Prostate gland (tissue), 2 donors: Measurements from ENCODE around the gene NISCH. TPM values are rescaled to one million over a fixed set of nuclear protein-coding genes. Genes with fewer than 3 reads are reported as not detected.

ENCODE experiments used
- DNase-seq: peaks from one replicate; pipeline ENCODE4 v3.0.0-alpha.2; 2019; ENCODE audit warnings: low spot score
- H3K27ac ChIP-seq, 2 donors: fragments of 200-600 bp; sonication (generic); 2 replicates each; pipeline ENCODE4 v1.5.1; 2017 to 2019
- H3K27me3 ChIP-seq: fragments of 200-600 bp; sonication (generic); replicated peaks from 2 replicates; pipeline ENCODE4 v1.5.1; 2019; ENCODE audit not compliant: insufficient read depth
- H3K36me3 ChIP-seq, 2 donors: fragments of 200-600 bp; sonication (generic); 1 replicate in 1 of 2; 2 replicates in 1 of 2; pipeline versions ENCODE4 v1.5.1 to v1.8.1; 2017 to 2019
- H3K4me1 ChIP-seq: fragments of 200-600 bp; sonication (generic); replicated peaks from 2 replicates; pipeline ENCODE4 v1.5.1; 2019
- H3K4me3 ChIP-seq, 2 donors: fragments of 200-600 bp; sonication (generic); 2 replicates each; pipeline ENCODE4 v1.5.1; 2017 to 2019
- H3K9me3 ChIP-seq: fragments of 200-600 bp; sonication (generic); 2 replicates; pipeline ENCODE4 v1.5.1; 2017
- POLR2A ChIP-seq: fragments of 450-650 bp; IDR thresholded peaks from one replicate; pipeline ENCODE4 v1.6.1; 2016; ENCODE audit warnings: antibody characterized with exemption, mild to moderate bottlenecking
- POLR2AphosphoS5 ChIP-seq: sonication (generic); formaldehyde crosslinking; IDR thresholded peaks from one replicate; pipeline ENCODE4 v1.6.1; 2017; ENCODE audit warnings: antibody characterized with exemption
- WGBS: methylation state at CpG from one replicate; pipeline ENCODE4 v1.1.5; 2018; 5-methylcytosine and 5-hydroxymethylcytosine counted together
- intact Hi-C: fragments of 100-400 bp; cut with DNase I; formaldehyde crosslinking; loops from one replicate; pipeline ENCODE4 v1.14.2; 2022
- total RNA-seq, 2 donors: library from RNA; depleted of rRNA; stranded (reverse); fragments of >200 nt; gene quantifications; one replicate each; pipeline ENCODE4 v1.1.0, GENCODE V29; 2016
- TF ChIP-seq, protein P1 (sequence below), 4 experiments: fragments of 200-600 bp in 2 of 4; fragments of 450-650 bp in 2 of 4; sonication (generic) in 2 of 4; IDR thresholded peaks; 1 replicate in 3 of 4; 2 replicates in 1 of 4; pipeline ENCODE4 v1.5.1; 2016 to 2019; ENCODE audit warnings: antibody characterized with exemption in 4 of 4, mild to moderate bottlenecking in 2 of 4, moderate library complexity in 2 of 4

Gene NISCH
- total RNA-seq, 2 donors from 2014 or later: 107 to 277 TPM

DNA sequence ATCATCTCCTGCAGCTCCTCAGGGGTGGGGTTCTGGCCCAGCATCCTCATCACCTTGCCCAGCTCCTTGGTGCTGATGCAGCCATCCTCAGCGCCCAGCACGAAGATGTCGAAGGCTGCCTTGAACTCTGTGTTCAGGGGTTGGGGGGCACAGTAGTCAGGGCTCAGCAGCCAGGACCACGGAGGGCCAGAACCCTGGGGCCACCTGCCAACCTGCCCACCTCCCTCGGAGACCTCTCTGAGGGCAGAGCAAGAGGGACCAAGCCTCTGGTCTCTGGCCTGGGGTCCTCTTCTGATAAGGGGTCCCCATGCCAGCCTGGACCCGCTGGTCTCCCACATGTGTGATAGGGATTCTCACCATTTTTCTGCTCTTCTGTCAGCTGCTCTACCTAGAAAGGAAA is 3.3 kb upstream of the NISCH start:
- no peak for DNase-seq

DNA sequence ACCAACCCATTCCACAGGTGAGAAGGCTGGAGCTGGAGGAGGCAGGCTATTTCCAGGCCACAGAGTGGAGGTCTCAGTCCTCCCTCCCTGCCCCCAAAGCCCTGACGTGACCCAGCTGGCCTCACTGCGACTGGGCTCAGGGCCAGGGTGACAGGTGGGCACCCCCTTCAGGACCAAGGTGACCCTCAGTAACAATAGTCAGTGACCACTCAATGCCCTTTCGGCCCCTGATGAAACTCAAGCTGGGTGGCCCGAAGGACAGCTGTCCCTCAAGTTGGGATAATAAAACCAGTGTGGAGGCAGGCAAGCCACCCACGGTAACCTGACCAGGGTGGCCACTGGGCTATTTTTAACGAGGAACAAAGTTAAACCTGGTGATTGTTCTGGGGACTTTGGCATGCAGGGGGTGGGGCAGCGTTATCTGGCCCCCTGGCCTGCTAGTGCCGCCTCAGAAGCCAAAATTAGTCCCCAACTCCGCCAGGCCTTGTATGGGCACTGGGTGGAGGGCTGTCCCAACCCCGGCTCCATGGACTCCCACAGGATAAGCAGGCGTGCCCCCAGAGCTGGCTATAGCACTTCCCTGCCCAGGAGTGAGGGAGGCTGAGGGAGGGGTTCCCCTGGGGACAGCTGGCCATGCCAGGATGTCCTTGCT is 2.7 kb upstream of the NISCH start:
- no peaks in the 10 kb centered on the region for H3K36me3 ChIP-seq
- peak overlapping the region in 1 of 2 donors; percentile 5 for H3K27ac ChIP-seq
- 70% methylated on average over 11 of the region's 11 CpGs for WGBS
- no peaks in the 10 kb centered on the region for H3K4me1 ChIP-seq
- H3K9me3 ChIP-seq: no peaks in the 10 kb centered on the region
- DNase-seq: no peak
- H3K4me3 ChIP-seq: no peak overlapping the region
- intact Hi-C loops: no loop called here
- TF ChIP-seq POLR2A (no peak), POLR2AphosphoS5 (no peak)
- TF ChIP-seq, protein P1, sequence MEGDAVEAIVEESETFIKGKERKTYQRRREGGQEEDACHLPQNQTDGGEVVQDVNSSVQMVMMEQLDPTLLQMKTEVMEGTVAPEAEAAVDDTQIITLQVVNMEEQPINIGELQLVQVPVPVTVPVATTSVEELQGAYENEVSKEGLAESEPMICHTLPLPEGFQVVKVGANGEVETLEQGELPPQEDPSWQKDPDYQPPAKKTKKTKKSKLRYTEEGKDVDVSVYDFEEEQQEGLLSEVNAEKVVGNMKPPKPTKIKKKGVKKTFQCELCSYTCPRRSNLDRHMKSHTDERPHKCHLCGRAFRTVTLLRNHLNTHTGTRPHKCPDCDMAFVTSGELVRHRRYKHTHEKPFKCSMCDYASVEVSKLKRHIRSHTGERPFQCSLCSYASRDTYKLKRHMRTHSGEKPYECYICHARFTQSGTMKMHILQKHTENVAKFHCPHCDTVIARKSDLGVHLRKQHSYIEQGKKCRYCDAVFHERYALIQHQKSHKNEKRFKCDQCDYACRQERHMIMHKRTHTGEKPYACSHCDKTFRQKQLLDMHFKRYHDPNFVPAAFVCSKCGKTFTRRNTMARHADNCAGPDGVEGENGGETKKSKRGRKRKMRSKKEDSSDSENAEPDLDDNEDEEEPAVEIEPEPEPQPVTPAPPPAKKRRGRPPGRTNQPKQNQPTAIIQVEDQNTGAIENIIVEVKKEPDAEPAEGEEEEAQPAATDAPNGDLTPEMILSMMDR (IDR thresholded peaks at IDR 0.05): no peak
- no peaks in the 10 kb centered on the region for H3K27me3 ChIP-seq

More for the DNA sequence above, 3.3 kb upstream of the NISCH start:
- Histone ChIP-seq H3K4me3 (no peak overlapping the region), H3K9me3 (no peaks in the 10 kb centered on the region), H3K36me3 (no peaks in the 10 kb centered on the region), H3K27ac (no peak overlapping the region), H3K27me3 (no peaks in the 10 kb centered on the region), H3K4me1 (no peaks in the 10 kb centered on the region)
- intact Hi-C loops: no loop called here
- WGBS: 95% methylated on average over 6 of the region's 6 CpGs
- no peak for TF ChIP-seq POLR2A
- TF ChIP-seq POLR2AphosphoS5: no peak
- TF ChIP-seq, protein P1 (IDR thresholded peaks at IDR 0.05): no peak

DNA sequence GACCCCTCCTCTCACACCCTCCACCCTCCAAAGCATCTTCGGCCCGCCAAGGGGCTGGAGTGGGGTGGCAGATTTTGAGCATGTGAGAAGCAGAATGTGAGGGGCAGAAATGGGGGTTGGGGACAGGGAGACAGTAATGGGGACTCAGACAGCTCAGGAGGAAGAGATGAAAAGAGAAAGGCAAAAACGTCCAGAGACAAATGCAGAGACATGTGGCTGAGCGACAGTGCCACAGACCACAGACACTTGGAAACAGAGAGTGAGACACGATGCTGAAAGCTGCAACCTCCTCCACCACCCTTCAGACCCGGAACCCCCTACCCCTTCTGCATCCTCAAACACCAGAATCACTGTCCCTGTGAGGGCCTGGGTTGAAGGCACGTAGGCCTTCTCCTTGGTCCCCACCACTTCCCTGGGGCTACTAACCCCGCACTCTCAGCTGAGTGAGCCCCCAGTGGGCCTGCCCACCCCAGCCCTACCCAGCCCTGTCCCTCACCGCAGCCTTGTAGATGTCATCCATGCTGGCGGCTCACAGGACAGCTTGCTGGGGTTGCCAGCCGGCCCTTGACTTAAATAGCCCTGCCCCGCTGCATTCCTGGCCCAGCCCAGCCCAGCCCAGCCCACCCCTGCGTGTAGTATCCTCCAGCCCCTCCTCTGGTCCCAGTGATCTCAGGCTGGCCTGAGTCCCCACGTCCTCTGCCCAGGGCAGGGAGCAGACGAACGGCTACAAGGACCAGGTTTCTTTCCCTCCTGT is 1.7 kb upstream of the NISCH start, which contains the start of gene TNNC1:
Gene TNNC1, minus strand, starts transcription at position 546 of the 754 bp plus-strand sequence. Its CDS starts 26 bp downstream, at position 520.
- WGBS: 75% methylated on average over 16 of the region's 16 CpGs
- H3K9me3 ChIP-seq: no peaks in the 10 kb centered on the region
- no peak for TF ChIP-seq POLR2AphosphoS5
- TF ChIP-seq, protein P1 (IDR thresholded peaks at IDR 0.05): no peak
- TF ChIP-seq POLR2A: no peak
- peak within 1 kb of the TSS; percentile 94 to 96 for H3K27ac ChIP-seq
- peaks cover 0 to 2% of the 10 kb centered on the region in 2 donors for H3K36me3 ChIP-seq
- no peak for DNase-seq
- intact Hi-C loops: no loop called here
- no peaks in the 10 kb centered on the region for H3K4me1 ChIP-seq
- peak within 1 kb of the TSS in 1 of 2 donors; percentile 95 for H3K4me3 ChIP-seq
- H3K27me3 ChIP-seq: no peaks in the 10 kb centered on the region

DNA sequence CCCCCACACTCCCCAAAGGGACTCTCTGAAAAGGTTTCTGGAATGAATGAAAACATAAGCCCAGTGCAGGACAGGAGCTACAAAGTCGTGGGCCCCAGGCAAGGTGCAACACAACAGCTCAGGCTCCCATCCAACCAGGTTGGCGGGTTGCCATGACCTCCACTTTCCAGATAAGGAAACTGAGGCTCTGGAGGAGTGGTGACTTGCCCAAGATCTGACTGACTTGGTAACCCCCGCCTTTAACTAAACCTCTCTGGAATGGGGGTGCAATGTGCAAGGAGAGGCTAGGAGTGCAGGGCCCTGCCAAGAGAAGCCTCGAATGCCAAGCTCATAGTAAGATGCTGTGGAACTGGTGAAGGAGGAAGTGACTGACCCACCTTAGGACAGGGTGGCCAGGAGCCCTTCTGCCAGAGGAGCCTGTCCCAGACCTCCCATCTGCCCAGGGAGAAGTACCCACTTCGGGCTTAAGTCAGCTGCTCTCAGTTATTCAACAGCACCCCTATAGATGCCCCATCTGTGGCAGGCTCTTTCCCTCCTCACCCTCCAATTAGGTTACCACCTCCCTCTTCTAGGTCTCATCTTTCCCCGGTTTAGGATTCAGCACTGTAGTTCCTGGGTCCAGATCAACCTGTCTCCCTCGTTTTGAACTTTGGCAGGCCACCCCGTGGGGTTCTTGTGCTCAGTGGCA is 1.0 kb upstream of the NISCH start:
- no peaks in the 10 kb centered on the region for H3K9me3 ChIP-seq
- no peak for DNase-seq
- H3K27me3 ChIP-seq: no peaks in the 10 kb centered on the region
- H3K4me3 ChIP-seq: peak overlapping the region in 1 of 2 donors; percentile 95
- 56% methylated on average over 8 of the region's 8 CpGs for WGBS
- H3K27ac ChIP-seq: peak overlapping the region; percentile 94 to 96
- TF ChIP-seq, protein P1 (IDR thresholded peaks at IDR 0.05): no peak
- TF ChIP-seq POLR2A: no peak
- TF ChIP-seq POLR2AphosphoS5: no peak
- peaks cover 3 to 9% of the 10 kb centered on the region in 2 donors for H3K36me3 ChIP-seq
- intact Hi-C loops: no loop called here
- H3K4me1 ChIP-seq: no peaks in the 10 kb centered on the region
